K562 (cell line): ENCODE results near the gene TCF4.

Experiments used
- CBFB ChIP-seq: sonication (generic); formaldehyde crosslinking; IDR thresholded peaks from 2 replicates; pipeline ENCODE4 v1.4.0; 2020; ENCODE audit warnings: mild to moderate bottlenecking, missing genetic modification reagents
- HIVEP1 ChIP-seq: fragments of 250-450 bp; sonication (Bioruptor Pico); IDR thresholded peaks from 2 replicates; pipeline ENCODE4 v1.4.0; 2020; ENCODE audit warnings: mild to moderate bottlenecking
- JUNB ChIP-seq: fragments of 450-650 bp; formaldehyde crosslinking; conservative IDR thresholded peaks from 2 replicates; pipeline ENCODE4 v1.4.0; 2020; ENCODE audit warnings: mild to moderate bottlenecking
- PHF8 ChIP-seq: fragments of 200-600 bp; sonication (generic); IDR thresholded peaks from 2 replicates; pipeline ENCODE4 v1.6.1; 2012; ENCODE audit warnings: mixed run types, mild to moderate bottlenecking, inconsistent platforms, low read length, moderate library complexity, borderline replicate concordance
- POLR2A ChIP-seq: fragments of 450-650 bp; conservative IDR thresholded peaks from 2 replicates; pipeline ENCODE4 v1.6.1; 2016
- RBM39 ChIP-seq: fragments of 200-400 bp; formaldehyde crosslinking; optimal IDR thresholded peaks from 2 replicates; pipeline ENCODE3; 2018; ENCODE audit warnings: low read depth, low read length
- SP1 ChIP-seq: sonication (generic); formaldehyde crosslinking; IDR thresholded peaks from 2 replicates; pipeline ENCODE4 v1.8.1; 2022; ENCODE audit warnings: mild to moderate bottlenecking, missing genetic modification reagents
- TAF15 ChIP-seq: fragments of 200-400 bp; formaldehyde crosslinking; IDR thresholded peaks from 2 replicates; pipeline ENCODE4 v1.6.1; 2017; ENCODE audit warnings: mild to moderate bottlenecking, low read depth, low read length, moderate library complexity
- TARDBP ChIP-seq: fragments of 450-650 bp; IDR thresholded peaks from 2 replicates; pipeline ENCODE4 v1.6.1; 2016
- TCF7 ChIP-seq: sonication (generic); IDR thresholded peaks from 2 replicates; pipeline ENCODE4 v1.6.1; 2016; ENCODE audit warnings: antibody characterized with exemption, borderline replicate concordance
- TF ChIP-seq, protein P1 (sequence below), 3 experiments: IDR thresholded peaks in 2 of 3; conservative IDR thresholded peaks in 1 of 3; 2 replicates each; pipeline ENCODE4 v1.5.1; 2011 to 2012; ENCODE audit warnings: low read length in 3 of 3, mild to moderate bottlenecking in 3 of 3, control low read depth in 2 of 3, improper control_type of control experiment in 1 of 3, inconsistent platforms in 1 of 3, low read depth in 1 of 3, mixed read lengths in 1 of 3, moderate library complexity in 1 of 3; ENCODE audit not compliant: insufficient read depth in 2 of 3
- TF ChIP-seq, protein P2 (sequence below): fragments of 450-650 bp; formaldehyde crosslinking; IDR thresholded peaks from 2 replicates; pipeline ENCODE4 v1.4.0; 2022; ENCODE audit warnings: missing genetic modification characterization
- TF ChIP-seq, protein P3 (sequence below): fragments of 450-650 bp; IDR thresholded peaks from 2 replicates; pipeline ENCODE4 v1.6.1; 2016

DNA sequence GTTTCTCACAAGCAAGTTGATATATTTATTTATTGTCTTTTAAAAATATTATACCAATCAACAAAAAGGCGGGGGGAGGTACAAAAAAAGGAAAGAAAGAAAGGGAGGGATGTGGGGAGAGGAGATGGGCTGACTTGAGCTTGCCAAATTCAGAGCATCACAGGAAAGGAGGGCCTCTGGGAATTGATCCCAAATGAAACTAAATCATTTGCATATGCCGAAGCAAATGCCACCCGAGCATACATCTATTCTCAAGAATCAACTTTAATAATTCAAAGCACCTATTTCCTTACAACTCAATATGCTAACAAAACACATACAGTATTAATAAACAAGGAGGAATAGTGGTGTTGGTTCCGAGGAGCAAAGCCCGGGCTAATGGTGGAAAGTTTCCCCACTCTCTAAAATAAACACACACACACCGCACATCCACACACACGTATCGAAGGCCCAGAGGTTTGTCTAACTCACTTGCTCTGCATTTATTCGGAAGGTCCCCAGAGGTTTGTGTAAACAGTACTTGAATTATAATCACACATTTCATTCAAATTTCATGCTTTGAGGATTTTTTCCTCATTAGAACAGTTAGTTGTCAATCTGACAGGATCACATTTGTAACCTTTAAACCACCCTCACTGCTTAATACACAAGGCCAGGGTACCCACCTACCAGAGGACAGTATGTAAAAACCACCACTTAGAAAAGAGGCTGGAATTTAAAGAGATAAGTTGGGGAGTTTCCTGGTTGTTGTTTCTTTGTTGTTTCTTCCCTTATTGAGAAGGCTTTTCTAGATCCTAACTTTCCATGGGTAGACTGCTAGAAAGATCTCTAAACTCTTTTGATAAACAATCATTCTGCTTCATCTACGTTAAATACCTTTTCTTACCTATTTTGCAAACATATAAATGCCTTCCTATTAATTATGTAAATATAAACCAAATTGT is 264.7 kb downstream of the TCF4 start:
- TF ChIP-seq TAF15 (no peak), RBM39 (no peak), PHF8 (no peak), JUNB (CRISPR knock-in tag) (no peak), SP1 (no peak), TCF7 (no peak), HIVEP1 (CRISPR knock-in tag) (no peak), TARDBP (no peak), CBFB (no peak), POLR2A (no peak)
- TF ChIP-seq, protein P1, sequence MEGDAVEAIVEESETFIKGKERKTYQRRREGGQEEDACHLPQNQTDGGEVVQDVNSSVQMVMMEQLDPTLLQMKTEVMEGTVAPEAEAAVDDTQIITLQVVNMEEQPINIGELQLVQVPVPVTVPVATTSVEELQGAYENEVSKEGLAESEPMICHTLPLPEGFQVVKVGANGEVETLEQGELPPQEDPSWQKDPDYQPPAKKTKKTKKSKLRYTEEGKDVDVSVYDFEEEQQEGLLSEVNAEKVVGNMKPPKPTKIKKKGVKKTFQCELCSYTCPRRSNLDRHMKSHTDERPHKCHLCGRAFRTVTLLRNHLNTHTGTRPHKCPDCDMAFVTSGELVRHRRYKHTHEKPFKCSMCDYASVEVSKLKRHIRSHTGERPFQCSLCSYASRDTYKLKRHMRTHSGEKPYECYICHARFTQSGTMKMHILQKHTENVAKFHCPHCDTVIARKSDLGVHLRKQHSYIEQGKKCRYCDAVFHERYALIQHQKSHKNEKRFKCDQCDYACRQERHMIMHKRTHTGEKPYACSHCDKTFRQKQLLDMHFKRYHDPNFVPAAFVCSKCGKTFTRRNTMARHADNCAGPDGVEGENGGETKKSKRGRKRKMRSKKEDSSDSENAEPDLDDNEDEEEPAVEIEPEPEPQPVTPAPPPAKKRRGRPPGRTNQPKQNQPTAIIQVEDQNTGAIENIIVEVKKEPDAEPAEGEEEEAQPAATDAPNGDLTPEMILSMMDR (IDR thresholded peaks at IDR 0.05 in 2 of 3, conservative IDR thresholded peaks at IDR 0.05 in 1 of 3; ENCODE audit: insufficient read depth in 2 of 3, low read depth in 1 of 3, low read length in 3 of 3) = no peak
- TF ChIP-seq, protein P2, sequence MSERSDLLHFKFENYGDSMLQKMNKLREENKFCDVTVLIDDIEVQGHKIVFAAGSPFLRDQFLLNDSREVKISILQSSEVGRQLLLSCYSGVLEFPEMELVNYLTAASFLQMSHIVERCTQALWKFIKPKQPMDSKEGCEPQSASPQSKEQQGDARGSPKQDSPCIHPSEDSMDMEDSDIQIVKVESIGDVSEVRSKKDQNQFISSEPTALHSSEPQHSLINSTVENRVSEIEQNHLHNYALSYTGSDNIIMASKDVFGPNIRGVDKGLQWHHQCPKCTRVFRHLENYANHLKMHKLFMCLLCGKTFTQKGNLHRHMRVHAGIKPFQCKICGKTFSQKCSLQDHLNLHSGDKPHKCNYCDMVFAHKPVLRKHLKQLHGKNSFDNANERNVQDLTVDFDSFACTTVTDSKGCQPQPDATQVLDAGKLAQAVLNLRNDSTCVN (CRISPR knock-in tag) = no peak
- TF ChIP-seq, protein P3, sequence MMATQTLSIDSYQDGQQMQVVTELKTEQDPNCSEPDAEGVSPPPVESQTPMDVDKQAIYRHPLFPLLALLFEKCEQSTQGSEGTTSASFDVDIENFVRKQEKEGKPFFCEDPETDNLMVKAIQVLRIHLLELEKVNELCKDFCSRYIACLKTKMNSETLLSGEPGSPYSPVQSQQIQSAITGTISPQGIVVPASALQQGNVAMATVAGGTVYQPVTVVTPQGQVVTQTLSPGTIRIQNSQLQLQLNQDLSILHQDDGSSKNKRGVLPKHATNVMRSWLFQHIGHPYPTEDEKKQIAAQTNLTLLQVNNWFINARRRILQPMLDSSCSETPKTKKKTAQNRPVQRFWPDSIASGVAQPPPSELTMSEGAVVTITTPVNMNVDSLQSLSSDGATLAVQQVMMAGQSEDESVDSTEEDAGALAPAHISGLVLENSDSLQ = no peak
